PFSK-1 (cell line): ENCODE results near the gene ACE.

Experiments
- FOXP2 ChIP-seq: optimal IDR thresholded peaks from 2 replicates; pipeline ENCODE3; 2011; ENCODE audit warnings: borderline replicate concordance, control low read depth, inconsistent platforms; ENCODE audit not compliant: insufficient read depth; ENCODE audit errors: extremely low read length, extremely low read depth
- POLR2AphosphoS5 ChIP-seq: IDR thresholded peaks from 2 replicates; pipeline ENCODE4 v1.6.1; 2012; ENCODE audit warnings: low read depth, mild to moderate bottlenecking, control low read depth, low read length, moderate library complexity
- REST ChIP-seq, 2 experiments: IDR thresholded peaks; 2 replicates each; pipeline versions ENCODE4 v1.6.1 to v1.8.0; 2011 to 2012; ENCODE audit warnings: low read depth in 2 of 2, low read length in 2 of 2, control low read depth in 1 of 2, inconsistent platforms in 1 of 2, mild to moderate bottlenecking in 1 of 2, moderate library complexity in 1 of 2; ENCODE audit not compliant: insufficient read depth in 1 of 2
- SIN3A ChIP-seq: IDR thresholded peaks from 2 replicates; pipeline ENCODE4 v1.6.1; 2012; ENCODE audit warnings: mild to moderate bottlenecking, low read length, moderate library complexity, borderline replicate concordance; ENCODE audit not compliant: insufficient read depth
- TAF1 ChIP-seq: IDR thresholded peaks from 2 replicates; pipeline ENCODE4 v1.6.1; 2012; ENCODE audit warnings: low read length, control low read depth, borderline replicate concordance; ENCODE audit not compliant: insufficient read depth

ACE gene

DNA sequence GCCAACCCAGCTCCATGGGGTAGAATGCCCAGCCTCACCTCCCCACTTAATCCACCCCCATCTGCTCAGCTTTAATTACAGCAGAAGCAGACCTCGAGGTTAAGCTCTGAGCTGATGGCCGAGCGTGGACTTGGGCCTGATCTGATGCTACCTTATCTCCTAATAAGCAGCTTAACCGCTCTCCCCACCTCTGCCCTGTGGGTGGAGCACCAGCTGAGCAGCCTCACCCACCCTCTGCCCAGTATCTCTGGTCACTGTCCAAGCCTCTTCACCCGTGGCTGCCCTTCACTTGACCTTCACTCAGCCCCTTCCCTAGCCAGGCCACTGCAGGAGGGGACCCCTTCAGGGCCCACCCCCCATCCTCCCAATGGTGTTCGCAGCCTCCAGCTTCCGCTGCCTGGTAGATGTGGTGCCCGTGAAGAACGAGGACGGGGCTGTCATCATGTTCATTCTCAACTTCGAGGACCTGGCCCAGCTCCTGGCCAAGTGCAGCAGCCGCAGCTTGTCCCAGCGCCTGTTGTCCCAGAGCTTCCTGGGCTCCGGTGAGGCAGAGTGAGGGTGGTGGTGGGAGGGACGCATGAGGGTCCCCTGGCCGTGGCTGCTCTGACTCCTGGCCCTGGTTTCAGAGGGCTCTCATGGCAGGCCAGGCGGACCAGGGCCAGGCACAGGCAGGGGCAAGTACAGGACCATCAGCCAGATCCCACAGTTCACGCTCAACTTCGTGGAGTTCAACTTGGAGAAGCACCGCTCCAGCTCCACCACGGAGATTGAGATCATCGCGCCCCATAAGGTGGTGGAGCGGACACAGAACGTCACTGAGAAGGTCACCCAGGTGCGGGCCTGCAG, 53.1 kb downstream of the ACE start:
- TF ChIP-seq REST (IDR thresholded peaks at IDR 0.05; ENCODE audit: insufficient read depth in 1 of 2, low read depth in 2 of 2, low read length in 2 of 2), result no peak
- no peak for TF ChIP-seq SIN3A
- TF ChIP-seq POLR2AphosphoS5, result no peak
- TF ChIP-seq TAF1, result no peak
- TF ChIP-seq FOXP2, result no peak

DNA sequence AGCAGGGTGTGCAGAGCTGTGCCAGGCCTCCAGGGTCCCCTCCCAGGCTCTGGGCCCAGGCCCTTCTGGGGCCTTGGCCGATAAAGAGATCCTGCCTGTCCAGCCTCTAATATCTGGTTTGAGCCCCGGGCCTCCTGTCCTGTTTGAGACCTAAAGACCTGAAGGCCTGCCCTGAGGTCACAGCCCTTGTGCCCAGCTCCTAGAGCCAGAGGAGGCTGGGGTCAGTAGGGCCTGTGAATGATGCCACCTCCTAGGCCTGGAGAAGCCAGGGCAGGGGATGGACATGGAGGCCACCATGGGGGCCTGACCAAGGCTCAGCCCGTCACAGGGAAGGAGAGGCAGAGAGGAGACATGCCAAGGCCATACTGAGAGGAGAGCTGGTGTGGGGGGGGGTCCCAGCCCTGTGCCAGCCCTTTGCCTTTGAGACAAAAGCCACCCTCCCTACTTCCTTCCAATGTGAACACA, 53.7 kb downstream of the ACE start:
- TF ChIP-seq POLR2AphosphoS5, result no peak
- TF ChIP-seq SIN3A, result no peak
- no peak for TF ChIP-seq TAF1
- TF ChIP-seq REST (IDR thresholded peaks at IDR 0.05; ENCODE audit: insufficient read depth in 1 of 2, low read depth in 2 of 2, low read length in 2 of 2), result no peak
- no peak for TF ChIP-seq FOXP2

DNA sequence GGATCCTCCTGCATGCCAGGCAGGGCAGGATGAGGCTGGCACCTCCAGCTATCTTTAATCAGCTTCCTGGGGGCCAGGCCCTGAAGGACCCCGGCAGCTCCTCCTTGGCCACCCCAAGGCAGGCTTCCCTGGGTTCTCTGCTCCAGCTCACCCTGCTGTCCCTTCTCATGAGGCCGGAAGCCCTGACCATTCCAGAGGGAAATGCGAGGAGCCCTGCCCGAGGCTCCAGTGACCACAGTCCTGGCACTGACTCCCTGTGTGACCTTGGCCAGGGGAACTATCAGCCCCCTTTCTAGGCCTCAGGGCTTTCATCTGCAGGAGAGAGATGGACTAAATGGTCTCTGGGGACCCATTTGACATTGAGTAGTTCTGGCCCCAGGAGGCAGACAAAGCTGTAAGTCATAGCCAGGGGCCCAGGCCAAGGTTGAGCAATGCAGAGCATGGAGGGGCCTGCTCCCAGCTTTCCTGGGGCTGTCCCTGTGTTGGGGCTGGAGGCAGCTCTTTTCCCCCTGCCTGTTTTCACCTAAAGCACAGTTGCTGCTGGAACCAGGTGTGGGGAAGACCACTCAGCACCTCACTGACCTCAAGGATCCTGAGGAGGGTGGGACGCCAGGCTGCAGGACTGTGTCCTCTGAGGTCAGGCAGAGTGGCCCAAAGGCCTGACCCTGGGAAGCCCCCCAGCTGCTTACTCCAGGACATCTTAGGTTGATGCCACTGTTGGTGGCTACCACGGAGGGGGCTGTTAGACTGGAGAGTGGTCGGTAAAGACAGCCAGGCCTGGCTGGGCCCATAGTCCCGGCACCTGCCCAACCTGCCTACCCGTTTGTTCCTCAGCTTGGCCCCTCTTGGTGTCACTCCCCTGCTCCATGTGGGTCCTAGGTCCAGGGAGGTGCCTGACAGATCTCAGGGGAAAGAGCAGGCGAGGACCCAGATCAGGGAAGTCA, 54.4 kb downstream of the ACE start:
- no peak for TF ChIP-seq SIN3A
- no peak for TF ChIP-seq POLR2AphosphoS5
- TF ChIP-seq FOXP2, result no peak
- TF ChIP-seq REST (IDR thresholded peaks at IDR 0.05; ENCODE audit: insufficient read depth in 1 of 2, low read depth in 2 of 2, low read length in 2 of 2), result no peak
- TF ChIP-seq TAF1, result no peak

DNA sequence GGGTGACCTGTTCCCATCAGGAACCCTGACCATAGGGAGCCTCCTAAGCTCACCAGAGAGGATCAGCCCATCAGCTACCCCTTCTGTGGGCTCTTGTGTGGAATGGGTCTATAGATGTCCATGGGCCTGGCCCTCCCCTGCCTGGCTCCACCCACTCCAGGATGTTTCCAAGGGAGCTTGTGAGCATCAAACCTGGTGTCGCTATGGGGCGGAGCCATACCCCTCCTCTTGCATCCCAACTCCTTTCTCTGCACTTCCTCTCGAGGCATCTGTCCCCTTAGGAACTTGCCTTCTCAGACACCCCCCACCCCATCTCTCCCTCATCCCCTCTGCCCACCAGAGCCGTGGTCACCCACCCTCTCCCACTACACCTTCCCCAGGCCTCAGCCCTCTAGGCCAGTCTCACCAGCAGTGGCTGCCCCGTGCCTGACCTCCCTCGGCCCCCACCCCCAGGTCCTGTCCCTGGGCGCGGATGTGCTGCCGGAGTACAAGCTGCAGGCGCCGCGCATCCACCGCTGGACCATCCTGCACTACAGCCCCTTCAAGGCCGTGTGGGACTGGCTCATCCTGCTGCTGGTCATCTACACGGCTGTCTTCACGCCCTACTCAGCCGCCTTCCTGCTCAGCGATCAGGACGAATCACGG, 56.7 kb downstream of the ACE start:
- TF ChIP-seq TAF1 (no peak), POLR2AphosphoS5 (no peak), FOXP2 (no peak)

DNA sequence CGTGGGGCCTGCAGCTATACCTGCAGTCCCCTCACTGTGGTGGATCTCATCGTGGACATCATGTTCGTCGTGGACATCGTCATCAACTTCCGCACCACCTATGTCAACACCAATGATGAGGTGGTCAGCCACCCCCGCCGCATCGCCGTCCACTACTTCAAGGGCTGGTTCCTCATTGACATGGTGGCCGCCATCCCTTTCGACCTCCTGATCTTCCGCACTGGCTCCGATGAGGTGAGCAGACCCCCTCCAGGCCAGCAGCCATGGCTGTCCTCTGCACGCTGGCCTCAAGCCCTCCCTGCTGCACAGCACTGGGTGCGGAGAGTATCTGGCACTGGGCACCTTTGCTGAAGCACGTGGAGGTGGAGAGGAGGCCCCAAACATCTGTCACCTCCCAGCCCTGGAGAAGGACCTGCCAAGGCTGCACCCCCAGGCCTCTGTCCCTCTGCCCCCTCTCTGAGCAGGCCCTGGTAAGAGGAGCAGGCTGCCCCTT, 57.3 kb downstream of the ACE start:
- TF ChIP-seq TAF1 (no peak), POLR2AphosphoS5 (no peak), SIN3A (no peak), FOXP2 (no peak), REST (IDR thresholded peaks at IDR 0.05; ENCODE audit: insufficient read depth in 1 of 2, low read depth in 2 of 2, low read length in 2 of 2) (no peak)
